DMS 273 treated with DMSO at 0.1 percent for 48 hours (cell line): ENCODE data around the gene WNK4.

Experiments
- DNase-seq: peaks from one replicate; lab custom pipeline; 2025; lab: John Stamatoyannopoulos, UW

The WNK4 gene

GRCh38 chr17:42772945-42773289 is 7.5 kb upstream of the WNK4 start:
- no peak for DNase-seq

- DNase-seq, result peak; percentile 55
These were observed 6.9 kb upstream of the WNK4 start, which contains the start of gene VPS25 for GRCh38 chr17:42773290-42774035. TSS of gene VPS25 (plus strand) at chr17:42773449. CDS start at chr17:42773476, 27 bp downstream.

GRCh38 chr17:42774066-42774745 is 6.2 kb upstream of the WNK4 start:
- no peak for DNase-seq

- DNase-seq, result no peak
These were observed 4.8 kb upstream of the WNK4 start for GRCh38 chr17:42775534-42776098.

- no peak for DNase-seq
These were observed 1.8 kb upstream of the WNK4 start for GRCh38 chr17:42778570-42778969.

- DNase-seq, result no peak
These were observed 990 bp upstream of the WNK4 start for GRCh38 chr17:42779304-42779935.

- no peak for DNase-seq
These were observed 635 bp downstream of the WNK4 start for GRCh38 chr17:42780851-42781638.

- no peak for DNase-seq
These were observed 1.3 kb downstream of the WNK4 start for GRCh38 chr17:42781639-42782165.

- no peak for DNase-seq
These were observed 2.0 kb downstream of the WNK4 start for GRCh38 chr17:42782166-42783061.

GRCh38 chr17:42783062-42783790 is 2.8 kb downstream of the WNK4 start:
- DNase-seq, result no peak

- no peak for DNase-seq
These were observed 3.4 kb downstream of the WNK4 start for GRCh38 chr17:42783791-42784138.

- DNase-seq, result no peak
These were observed 4.0 kb downstream of the WNK4 start for GRCh38 chr17:42784409-42784808.

- no peak for DNase-seq
These were observed 4.6 kb downstream of the WNK4 start for GRCh38 chr17:42784811-42785592.

- no peak for DNase-seq
These were observed 6.9 kb downstream of the WNK4 start for GRCh38 chr17:42787266-42787665.

GRCh38 chr17:42791948-42792347 is 11.5 kb downstream of the WNK4 start:
- no peak for DNase-seq

GRCh38 chr17:42792545-42792944 is 12.1 kb downstream of the WNK4 start:
- DNase-seq, result no peak

GRCh38 chr17:42795061-42795460 is 14.7 kb downstream of the WNK4 start:
- DNase-seq, result no peak

GRCh38 chr17:42795465-42795864 is 15.1 kb downstream of the WNK4 start:
- DNase-seq, result no peak

- DNase-seq, result no peak
These were observed 15.8 kb downstream of the WNK4 start for GRCh38 chr17:42796066-42796758.
